ENCODE data around the gene HLA-DQA1. TPM values are rescaled to one million over a fixed set of nuclear protein-coding genes. Genes with fewer than 3 reads are reported as not detected.
"Not testable (repeated sequence)": the region's sequence is repeated elsewhere in the genome, so short reads cannot be mapped to it uniquely, and the experiment has no call there.

The HLA-DQA1 gene
- total RNA-seq, 1 experiment from 2014 or later = not detected

DNA sequence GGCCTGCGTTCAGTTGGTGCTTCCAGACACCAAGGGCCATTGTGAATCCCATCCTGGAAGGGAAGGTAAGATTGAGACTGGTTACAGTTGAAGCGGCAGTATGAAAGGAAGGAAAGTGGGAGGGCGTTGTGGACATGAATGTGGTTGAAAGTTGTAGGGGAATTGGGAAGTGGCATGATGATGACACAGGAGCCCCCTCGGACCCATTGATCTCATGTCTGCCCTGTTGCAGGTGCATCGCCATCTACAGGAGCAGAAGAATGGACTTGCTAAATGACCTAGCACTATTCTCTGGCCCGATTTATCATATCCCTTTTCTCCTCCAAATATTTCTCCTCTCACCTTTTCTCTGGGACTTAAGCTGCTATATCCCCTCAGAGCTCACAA, 5.5 kb downstream of the HLA-DQA1 start:
- TF ChIP-seq, protein P1, sequence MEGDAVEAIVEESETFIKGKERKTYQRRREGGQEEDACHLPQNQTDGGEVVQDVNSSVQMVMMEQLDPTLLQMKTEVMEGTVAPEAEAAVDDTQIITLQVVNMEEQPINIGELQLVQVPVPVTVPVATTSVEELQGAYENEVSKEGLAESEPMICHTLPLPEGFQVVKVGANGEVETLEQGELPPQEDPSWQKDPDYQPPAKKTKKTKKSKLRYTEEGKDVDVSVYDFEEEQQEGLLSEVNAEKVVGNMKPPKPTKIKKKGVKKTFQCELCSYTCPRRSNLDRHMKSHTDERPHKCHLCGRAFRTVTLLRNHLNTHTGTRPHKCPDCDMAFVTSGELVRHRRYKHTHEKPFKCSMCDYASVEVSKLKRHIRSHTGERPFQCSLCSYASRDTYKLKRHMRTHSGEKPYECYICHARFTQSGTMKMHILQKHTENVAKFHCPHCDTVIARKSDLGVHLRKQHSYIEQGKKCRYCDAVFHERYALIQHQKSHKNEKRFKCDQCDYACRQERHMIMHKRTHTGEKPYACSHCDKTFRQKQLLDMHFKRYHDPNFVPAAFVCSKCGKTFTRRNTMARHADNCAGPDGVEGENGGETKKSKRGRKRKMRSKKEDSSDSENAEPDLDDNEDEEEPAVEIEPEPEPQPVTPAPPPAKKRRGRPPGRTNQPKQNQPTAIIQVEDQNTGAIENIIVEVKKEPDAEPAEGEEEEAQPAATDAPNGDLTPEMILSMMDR (IDR thresholded peaks at IDR 0.05; ENCODE audit: unreplicated experiment) = no peak
- Mint-ChIP-seq H3K4me1 (ENCODE audit: insufficient read depth, unreplicated experiment) (no peaks in the 10 kb centered on the region), H3K36me3 (ENCODE audit: insufficient read depth, unreplicated experiment) (no peaks in the 10 kb centered on the region), H3K9me3 (ENCODE audit: unreplicated experiment) (no peaks in the 10 kb centered on the region), H3K27ac (ENCODE audit: low read depth, unreplicated experiment) (no peak overlapping the region), H3K4me3 (ENCODE audit: unreplicated experiment) (no peak overlapping the region), H3K27me3 (ENCODE audit: insufficient read depth, unreplicated experiment) (peaks cover 78% of the 10 kb centered on the region)
- ChIA-PET CTCF (interaction anchor here (0.6 kb wide), 1 partner anchor 61 kb away, joined by 3 read pairs; no protein-coding TSS in a partner anchor), POLR2A (no interaction called here)
- no peak for DNase-seq (ENCODE audit: unreplicated experiment)
- intact Hi-C loops (cut with micrococcal nuclease) = no loop called here
- no TSS peak for BruUV-seq (replicated peaks)

DNA sequence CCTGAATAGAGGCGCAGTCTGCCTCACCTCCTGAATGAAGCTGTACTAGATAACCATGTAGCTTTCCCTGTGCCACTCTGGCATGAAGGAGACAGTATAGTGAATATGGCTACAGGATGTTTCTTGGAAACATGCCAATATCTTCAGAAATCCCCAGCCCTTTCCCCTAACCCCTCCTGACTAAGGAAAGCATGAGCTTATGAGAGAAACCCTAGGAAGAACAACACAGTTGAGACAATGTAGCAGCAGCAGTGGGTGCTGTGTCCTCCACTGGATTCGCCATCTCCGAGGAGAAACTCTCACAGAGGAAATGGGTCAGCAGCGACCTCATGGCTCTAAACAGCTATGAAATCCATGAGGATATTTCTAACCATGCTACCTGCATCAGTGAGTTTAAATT, 6.7 kb downstream of the HLA-DQA1 start:
- POLR2A ChIA-PET = interaction anchor here (0.6 kb wide), 1 partner anchor 31 kb away, joined by 3 read pairs; no protein-coding TSS in a partner anchor
- CTCF ChIA-PET = no interaction called here
- Mint-ChIP-seq H3K4me3 (ENCODE audit: unreplicated experiment) (no peak overlapping the region), H3K27ac (ENCODE audit: low read depth, unreplicated experiment) (no peak overlapping the region), H3K4me1 (ENCODE audit: insufficient read depth, unreplicated experiment) (no peaks in the 10 kb centered on the region), H3K27me3 (ENCODE audit: insufficient read depth, unreplicated experiment) (peaks cover 74% of the 10 kb centered on the region), H3K36me3 (ENCODE audit: insufficient read depth, unreplicated experiment) (no peaks in the 10 kb centered on the region), H3K9me3 (ENCODE audit: unreplicated experiment) (no peaks in the 10 kb centered on the region)
- TF ChIP-seq, protein P1 (IDR thresholded peaks at IDR 0.05; ENCODE audit: unreplicated experiment) = no peak
- intact Hi-C loops (cut with micrococcal nuclease) = no loop called here
- no peak for DNase-seq (ENCODE audit: unreplicated experiment)
- BruUV-seq (replicated peaks) = no TSS peak

GRCh38 chr6:32645047-32645703, 8.0 kb downstream of the HLA-DQA1 start:
- no peak overlapping the region for H3K4me3 Mint-ChIP-seq (ENCODE audit: unreplicated experiment)
- TF ChIP-seq, protein P1 (IDR thresholded peaks at IDR 0.05; ENCODE audit: unreplicated experiment) = no peak
- peaks cover 61% of the 10 kb centered on the region for H3K27me3 Mint-ChIP-seq (ENCODE audit: insufficient read depth, unreplicated experiment)
- no peaks in the 10 kb centered on the region for H3K9me3 Mint-ChIP-seq (ENCODE audit: unreplicated experiment)
- ChIA-PET CTCF (no interaction called here), POLR2A (no interaction called here)
- H3K36me3 Mint-ChIP-seq (ENCODE audit: insufficient read depth, unreplicated experiment) = no peaks in the 10 kb centered on the region
- no peak for DNase-seq (ENCODE audit: unreplicated experiment)
- no peak overlapping the region for H3K27ac Mint-ChIP-seq (ENCODE audit: low read depth, unreplicated experiment)
- intact Hi-C loops (cut with micrococcal nuclease) = no loop called here
- no TSS peak for BruUV-seq (replicated peaks)
- H3K4me1 Mint-ChIP-seq (ENCODE audit: insufficient read depth, unreplicated experiment) = no peaks in the 10 kb centered on the region

- ChIA-PET POLR2A (no interaction called here), CTCF (no interaction called here)
- TF ChIP-seq, protein P1 (IDR thresholded peaks at IDR 0.05; ENCODE audit: unreplicated experiment) = no peak
- Mint-ChIP-seq H3K4me3 (ENCODE audit: unreplicated experiment) (no peak overlapping the region), H3K36me3 (ENCODE audit: insufficient read depth, unreplicated experiment) (no peaks in the 10 kb centered on the region), H3K4me1 (ENCODE audit: insufficient read depth, unreplicated experiment) (no peaks in the 10 kb centered on the region), H3K9me3 (ENCODE audit: unreplicated experiment) (no peaks in the 10 kb centered on the region), H3K27me3 (ENCODE audit: insufficient read depth, unreplicated experiment) (peaks cover 27% of the 10 kb centered on the region), H3K27ac (ENCODE audit: low read depth, unreplicated experiment) (no peak overlapping the region)
- BruUV-seq (replicated peaks) = no TSS peak
- intact Hi-C loops (cut with micrococcal nuclease) = no loop called here
- DNase-seq (ENCODE audit: unreplicated experiment) = no peak
Observed at GRCh38 chr6:32655203-32655710, 18.1 kb downstream of the HLA-DQA1 start.

- H3K4me1 Mint-ChIP-seq (ENCODE audit: insufficient read depth, unreplicated experiment); BruUV-seq (replicated peaks); H3K36me3 Mint-ChIP-seq (ENCODE audit: insufficient read depth, unreplicated experiment); H3K27ac Mint-ChIP-seq (ENCODE audit: low read depth, unreplicated experiment); DNase-seq (ENCODE audit: unreplicated experiment); H3K9me3 Mint-ChIP-seq (ENCODE audit: unreplicated experiment); intact Hi-C loops (cut with micrococcal nuclease); H3K4me3 Mint-ChIP-seq (ENCODE audit: unreplicated experiment); POLR2A ChIA-PET: not testable (repeated sequence)
- CTCF ChIA-PET = interaction anchor here (0.6 kb wide), 1 partner anchor 188 kb away, joined by 5 read pairs; no protein-coding TSS in a partner anchor
- H3K27me3 Mint-ChIP-seq (ENCODE audit: insufficient read depth, unreplicated experiment) = peaks cover 32% of the 10 kb centered on the region
Observed at GRCh38 chr6:32657329-32657728, 20.1 kb downstream of the HLA-DQA1 start.

DNA sequence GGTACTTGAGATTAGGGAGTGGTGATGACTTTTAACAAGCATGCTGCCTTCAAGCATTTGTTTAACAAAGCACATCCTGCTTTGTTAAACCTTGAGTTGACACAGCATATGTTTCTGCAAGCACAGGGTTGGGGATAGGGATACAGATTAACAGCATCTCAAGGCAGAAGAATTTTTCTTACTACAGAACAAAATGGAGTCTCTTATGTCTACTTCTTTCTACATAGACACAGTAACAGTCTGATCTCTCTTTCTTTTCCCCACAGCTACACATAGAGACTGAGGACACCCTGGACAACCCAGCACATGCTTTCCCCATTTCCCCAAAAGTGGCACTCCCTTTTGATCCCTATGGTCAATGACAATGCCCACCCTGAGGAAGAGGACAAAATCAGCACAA, 20.6 kb downstream of the HLA-DQA1 start:
- H3K27ac Mint-ChIP-seq (ENCODE audit: low read depth, unreplicated experiment); H3K36me3 Mint-ChIP-seq (ENCODE audit: insufficient read depth, unreplicated experiment); intact Hi-C loops (cut with micrococcal nuclease); POLR2A ChIA-PET; H3K9me3 Mint-ChIP-seq (ENCODE audit: unreplicated experiment); H3K4me3 Mint-ChIP-seq (ENCODE audit: unreplicated experiment); H3K4me1 Mint-ChIP-seq (ENCODE audit: insufficient read depth, unreplicated experiment); CTCF ChIA-PET; BruUV-seq (replicated peaks); DNase-seq (ENCODE audit: unreplicated experiment): not testable (repeated sequence)
- H3K27me3 Mint-ChIP-seq (ENCODE audit: insufficient read depth, unreplicated experiment) = peaks cover 37% of the 10 kb centered on the region
